ENCODE results near the gene PIK3CB. TPM values are rescaled to one million over a fixed set of nuclear protein-coding genes. Genes with fewer than 3 reads are reported as not detected.

Gene PIK3CB
- total RNA-seq, 1 donor from 2014 or later: 44.6 TPM

GRCh38 chr3:138657508-138657907 is 177.2 kb downstream of the PIK3CB start:
- TF ChIP-seq CTCF (IDR thresholded peaks at IDR 0.05): no peak
- no peak for ATAC-seq
- Histone ChIP-seq H3K27ac (no peak overlapping the region), H3K9me3 (no peaks in the 10 kb centered on the region), H3K27me3 (ENCODE audit: low read depth) (no peaks in the 10 kb centered on the region), H3K4me3 (no peak overlapping the region), H3K4me1 (no peaks in the 10 kb centered on the region), H3K36me3 (peaks cover 67% of the 10 kb centered on the region)
- DNase-seq: no peak
- intact Hi-C loops (cut with DNase I): no loop called here

GRCh38 chr3:138653567-138653966 is 181.2 kb downstream of the PIK3CB start:
- H3K9me3 ChIP-seq: peaks cover under 1% of the 10 kb centered on the region
- intact Hi-C loops (cut with DNase I): no loop called here
- H3K27me3 ChIP-seq (ENCODE audit: low read depth): no peaks in the 10 kb centered on the region
- TF ChIP-seq CTCF (IDR thresholded peaks at IDR 0.05): no peak
- ATAC-seq: no peak
- no peak overlapping the region for H3K27ac ChIP-seq
- no peak overlapping the region for H3K4me3 ChIP-seq
- H3K36me3 ChIP-seq: peaks cover 90% of the 10 kb centered on the region
- no peaks in the 10 kb centered on the region for H3K4me1 ChIP-seq
- no peak for DNase-seq

- ATAC-seq (no peak), DNase-seq (no peak)
- peaks cover 29% of the 10 kb centered on the region for H3K9me3 ChIP-seq
- no peak overlapping the region for H3K27ac ChIP-seq
- intact Hi-C loops (cut with DNase I): no loop called here
- H3K4me3 ChIP-seq: no peak overlapping the region
- no peaks in the 10 kb centered on the region for H3K27me3 ChIP-seq (ENCODE audit: low read depth)
- TF ChIP-seq CTCF (IDR thresholded peaks at IDR 0.05): no peak
- peaks cover 52% of the 10 kb centered on the region for H3K36me3 ChIP-seq
- H3K4me1 ChIP-seq: no peaks in the 10 kb centered on the region
These were observed 185.6 kb downstream of the PIK3CB start for GRCh38 chr3:138649134-138649533.

- H3K9me3 ChIP-seq: peaks cover 51% of the 10 kb centered on the region
- intact Hi-C loops (cut with DNase I): no loop called here
These were observed 188.2 kb downstream of the PIK3CB start for GRCh38 chr3:138646513-138646912.

GRCh38 chr3:138646008-138646407 is 188.7 kb downstream of the PIK3CB start:
- ATAC-seq: no peak
- Histone ChIP-seq H3K36me3 (peaks cover 21% of the 10 kb centered on the region), H3K4me3 (no peak overlapping the region), H3K4me1 (no peaks in the 10 kb centered on the region), H3K27me3 (ENCODE audit: low read depth) (no peaks in the 10 kb centered on the region), H3K9me3 (peaks cover 51% of the 10 kb centered on the region), H3K27ac (no peak overlapping the region)
- intact Hi-C loops (cut with DNase I): no loop called here
- no peak for DNase-seq
- no peak for TF ChIP-seq CTCF (IDR thresholded peaks at IDR 0.05)

More at GRCh38 chr3:138646513-138646912, 188.2 kb downstream of the PIK3CB start:
- Histone ChIP-seq H3K4me1 (no peaks in the 10 kb centered on the region), H3K27ac (no peak overlapping the region), H3K4me3 (no peak overlapping the region), H3K27me3 (ENCODE audit: low read depth) (no peaks in the 10 kb centered on the region), H3K36me3 (peaks cover 26% of the 10 kb centered on the region)
- DNase-seq: no peak
- ATAC-seq: no peak
- TF ChIP-seq CTCF (IDR thresholded peaks at IDR 0.05): no peak

GRCh38 chr3:138642927-138643253 is 191.8 kb downstream of the PIK3CB start:
- intact Hi-C loops (cut with DNase I): no loop called here
- Histone ChIP-seq H3K4me3 (no peak overlapping the region), H3K9me3 (peaks cover 45% of the 10 kb centered on the region), H3K27me3 (ENCODE audit: low read depth) (no peaks in the 10 kb centered on the region), H3K4me1 (no peaks in the 10 kb centered on the region), H3K27ac (no peak overlapping the region), H3K36me3 (no peaks in the 10 kb centered on the region)
- ATAC-seq: no peak
- DNase-seq: no peak
- TF ChIP-seq CTCF (IDR thresholded peaks at IDR 0.05): no peak

Data from lower lobe of right lung (tissue), 2 donors.